ENCODE measurements around the gene MATN4. TPM values are rescaled to one million over a fixed set of nuclear protein-coding genes. Genes with fewer than 3 reads are reported as not detected.

MATN4 gene
- total and polyA plus RNA-seq, 2 of the 13 experiments (the other 11 are each of a cell fraction or from before 2014, with no cell fraction given): not detected

- no peak for TF ChIP-seq SOX6 (IDR thresholded peaks at IDR 0.05)
- peak; percentile 93 for TF ChIP-seq SOX6 (CRISPR knock-in tag; IDR thresholded peaks at IDR 0.05)
- TF ChIP-seq LRRFIP1 (CRISPR knock-in tag; conservative IDR thresholded peaks at IDR 0.05): no peak
- TF ChIP-seq NCOR1 (IDR thresholded peaks at IDR 0.05; ENCODE audit: borderline replicate concordance, low read length): peak; percentile 41; the same call in 1 of the 2 replicates
- TF ChIP-seq ZNF496 (CRISPR knock-in tag; IDR thresholded peaks at IDR 0.05; ENCODE audit: insufficient replicate concordance): no peak
- peak; percentile 54 for TF ChIP-seq SAP130 (CRISPR knock-in tag; IDR thresholded peaks at IDR 0.05; ENCODE audit: low read depth)
- TF ChIP-seq ZNF280D (CRISPR knock-in tag; IDR thresholded peaks at IDR 0.05): peak; percentile 79
- TF ChIP-seq ZMYM2 (CRISPR knock-in tag; IDR thresholded peaks at IDR 0.05): peak; percentile 96
- TF ChIP-seq MBNL3 (CRISPR knock-in tag; conservative IDR thresholded peaks at IDR 0.05): no peak
- peak; percentile 82 for TF ChIP-seq PITX1 (CRISPR knock-in tag; IDR thresholded peaks at IDR 0.05)
- TF ChIP-seq ZNF800 (CRISPR knock-in tag; IDR thresholded peaks at IDR 0.05): no peak
- TF ChIP-seq SALL1 (CRISPR knock-in tag; IDR thresholded peaks at IDR 0.05): peak; percentile 78
- TF ChIP-seq GABPB1 (CRISPR knock-in tag; IDR thresholded peaks at IDR 0.05): 0 out of 2 replicates have a peak, but pooled peaks have one; percentile 4
- peak; percentile 60; the same call in 1 of the 2 replicates for TF ChIP-seq ZNF614 (CRISPR knock-in tag; IDR thresholded peaks at IDR 0.05; ENCODE audit: borderline replicate concordance)
- peak; percentile 36; the same call in 1 of the 2 replicates for TF ChIP-seq GMEB1 (CRISPR knock-in tag; IDR thresholded peaks at IDR 0.05; ENCODE audit: borderline replicate concordance)
- no peak for TF ChIP-seq BATF2 (CRISPR knock-in tag; IDR thresholded peaks at IDR 0.05)
- no peak for TF ChIP-seq GATA4 (IDR thresholded peaks at IDR 0.05; ENCODE audit: borderline replicate concordance, low read depth)
- TF ChIP-seq TEF (CRISPR knock-in tag; IDR thresholded peaks at IDR 0.05): no peak
- TF ChIP-seq MEIS2 (CRISPR knock-in tag; IDR thresholded peaks at IDR 0.05): peak; percentile 70; the same call in 1 of the 2 replicates
These were observed 32.2 kb upstream of the MATN4 start (continued) for GRCh38 chr20:45340236-45340847.
